Stimulated activated CD8-positive, alpha-beta memory T cell treated with anti-CD3 and anti-CD28 coated beads, Interleukin-4, amount 100 ng/mL, for 1 hour (primary cell): ENCODE measurements around the gene ZNF521.

Experiments
- DNase-seq, 2 donors: peaks; one replicate each; pipeline ENCODE4 v3.0.0-alpha.2; 2020; ENCODE audit warnings: low read depth in 2 of 2, low spot score in 1 of 2

The ZNF521 gene

DNA sequence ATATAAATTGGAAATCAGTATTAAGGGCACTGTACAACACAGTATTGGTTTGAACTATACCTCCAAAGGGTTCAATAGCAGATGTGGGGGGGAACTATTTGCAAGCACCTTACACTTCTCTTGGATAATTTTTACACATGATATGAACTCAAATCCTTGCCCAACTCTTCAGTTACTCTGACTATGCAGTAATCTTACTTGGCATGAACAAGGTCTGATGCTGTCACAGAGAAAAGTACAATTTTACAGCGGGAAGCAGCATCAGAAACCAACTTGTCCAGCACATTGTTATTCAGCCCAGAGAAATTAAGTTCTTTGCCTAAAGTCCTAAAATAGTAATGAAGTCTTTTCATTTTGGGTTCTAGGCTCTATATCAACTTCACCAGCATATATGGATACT is 98.2 kb downstream of the ZNF521 start:
- DNase-seq: no peak

DNA sequence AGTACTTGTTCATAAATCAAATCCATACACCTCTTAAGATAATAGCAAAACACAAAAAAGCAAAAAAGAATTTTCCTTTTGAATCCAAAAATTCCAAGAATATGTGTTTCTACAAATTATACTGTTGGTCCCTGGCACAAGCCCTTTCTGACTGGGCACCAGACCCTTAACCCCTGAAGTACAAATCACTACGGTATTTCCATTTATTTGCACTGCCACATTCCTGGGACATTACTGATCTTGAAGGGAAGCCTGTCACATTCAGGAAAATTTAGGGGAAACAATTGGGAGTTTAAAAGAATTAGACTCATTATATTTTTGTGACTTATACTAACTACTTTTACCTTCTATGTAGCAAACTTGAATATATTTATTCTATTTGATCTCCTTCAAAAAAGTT is 98.8 kb downstream of the ZNF521 start:
- no peak for DNase-seq

DNA sequence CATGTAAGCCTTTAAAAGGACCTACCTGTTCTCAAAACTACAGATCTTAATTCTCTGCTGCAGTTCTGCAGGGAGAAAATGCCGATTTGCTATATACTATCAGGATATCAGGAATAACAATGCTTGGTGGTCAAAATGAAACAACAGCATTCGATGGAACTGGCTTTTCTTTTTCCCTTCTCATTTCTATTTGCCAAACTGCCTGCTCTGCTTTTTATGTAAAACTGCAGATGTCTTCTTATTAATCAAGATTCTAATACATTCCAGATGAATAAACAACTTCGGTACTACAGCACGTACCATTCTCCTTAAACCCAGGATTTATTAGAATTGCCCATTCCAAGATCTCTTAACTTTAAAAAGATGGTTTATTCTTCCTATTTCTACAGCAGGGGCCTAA is 100.9 kb downstream of the ZNF521 start:
- DNase-seq: no peak

DNA sequence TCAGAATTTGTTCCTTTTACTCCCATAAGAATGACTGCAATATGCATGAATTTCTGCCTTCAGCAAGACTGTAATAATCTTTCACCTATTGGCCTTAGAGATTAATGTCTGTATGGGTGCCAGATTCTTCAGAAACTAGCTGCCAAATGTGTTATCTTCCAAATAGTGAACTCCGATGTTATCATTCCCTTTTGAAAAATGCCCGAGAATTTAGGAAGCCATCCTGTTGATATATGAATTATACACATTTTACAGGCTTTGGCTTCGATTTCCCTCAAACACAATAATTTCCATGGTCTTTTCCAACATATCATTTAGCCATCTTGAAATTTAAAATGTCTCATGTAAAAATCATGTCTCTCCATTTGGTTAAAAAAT is 101.5 kb downstream of the ZNF521 start:
- no peak for DNase-seq

GRCh38 chr18:25248755-25249154 is 103.2 kb downstream of the ZNF521 start:
- no peak for DNase-seq

DNA sequence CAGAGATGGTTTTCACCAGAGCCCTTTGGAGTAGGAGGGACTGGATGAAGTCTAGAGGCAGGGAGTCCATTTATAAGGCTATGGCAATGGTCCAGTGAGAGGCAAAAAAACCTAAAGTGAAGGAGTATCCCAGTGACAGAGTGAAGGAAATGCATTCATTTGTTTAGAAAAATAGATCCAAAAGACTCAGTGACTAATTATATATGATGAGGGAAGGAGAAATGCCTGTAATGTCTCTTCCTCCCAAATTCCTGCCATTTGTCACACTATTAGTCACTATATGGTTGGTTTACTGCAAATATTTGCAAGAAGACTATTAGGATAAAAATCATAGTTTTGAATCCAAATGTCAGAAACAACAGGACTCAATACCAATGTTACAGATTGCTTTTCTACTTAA is 104.2 kb downstream of the ZNF521 start:
- DNase-seq: no peak

DNA sequence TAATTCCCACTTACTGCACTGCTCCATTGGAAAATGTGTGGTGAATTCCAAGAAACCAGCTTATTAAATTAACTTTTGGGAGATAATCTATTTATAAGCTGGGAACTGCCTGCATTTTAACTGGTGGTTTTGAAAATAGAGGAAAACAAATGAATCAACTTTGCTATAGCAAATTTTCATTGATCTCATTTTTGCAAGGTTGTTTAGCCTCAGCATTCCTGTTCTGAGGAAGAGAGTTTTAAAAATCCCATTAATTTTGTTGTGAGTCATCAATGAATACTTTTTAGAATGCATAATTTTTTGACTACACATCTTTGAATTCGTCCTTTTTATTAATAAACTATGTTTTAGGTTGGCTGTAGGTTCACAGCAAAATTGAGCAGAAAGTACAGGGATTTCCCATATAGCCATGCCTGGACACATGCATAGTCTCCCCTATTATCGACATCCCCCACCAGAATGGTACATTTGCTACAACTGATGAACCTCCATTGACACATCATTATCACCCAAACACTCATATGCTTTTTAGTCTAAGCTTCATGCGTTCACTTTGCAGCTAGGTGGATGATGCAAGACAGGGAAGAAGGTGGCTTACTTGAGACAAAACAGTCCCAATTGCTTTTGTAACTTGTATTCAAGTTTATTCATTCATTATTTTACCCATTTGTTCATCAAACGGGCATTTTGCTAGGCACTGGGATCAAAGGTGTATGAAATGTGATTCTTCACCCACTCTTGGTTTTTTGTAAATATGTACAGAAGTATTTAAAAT is 106.9 kb downstream of the ZNF521 start:
- no peak for DNase-seq

DNA sequence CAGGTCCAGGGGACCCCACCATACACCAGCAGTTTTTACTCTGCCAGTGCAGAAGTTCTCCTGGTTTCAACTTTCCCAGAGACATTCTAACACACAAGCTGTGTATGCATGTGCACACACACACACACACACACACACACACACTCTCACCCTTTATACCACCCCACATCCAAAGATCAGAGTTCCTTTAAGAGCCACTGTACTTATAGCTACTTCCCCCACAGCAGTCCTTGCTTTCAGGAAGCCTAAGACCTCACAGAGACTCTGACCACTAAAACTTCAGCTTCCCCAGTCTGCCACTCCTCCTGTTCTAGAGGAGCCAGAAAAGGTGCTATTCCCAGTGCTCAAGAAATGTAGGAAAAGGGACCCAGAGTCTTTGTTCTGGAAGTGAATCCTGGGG is 107.8 kb downstream of the ZNF521 start:
- no peak for DNase-seq

DNA sequence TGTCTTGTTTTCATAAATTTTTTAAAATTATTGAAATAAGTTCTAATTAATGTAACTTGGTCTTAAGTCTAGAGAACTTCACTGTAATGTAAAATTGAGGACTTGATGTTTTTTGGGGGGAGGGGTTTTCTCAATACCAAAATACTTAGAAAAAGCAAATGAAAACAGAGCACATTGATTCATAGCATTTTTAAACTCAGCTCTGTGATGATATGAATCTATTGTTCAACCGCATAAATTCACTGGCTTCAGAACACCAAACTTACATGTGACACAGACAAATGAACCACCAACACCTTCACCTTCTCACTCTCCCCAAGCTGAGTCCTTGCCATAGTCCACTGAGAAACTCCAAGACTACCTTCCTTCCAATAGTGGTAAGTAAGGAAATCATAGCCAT is 108.2 kb downstream of the ZNF521 start:
- DNase-seq: no peak

GRCh38 chr18:25243257-25243656 is 108.7 kb downstream of the ZNF521 start:
- no peak for DNase-seq

DNA sequence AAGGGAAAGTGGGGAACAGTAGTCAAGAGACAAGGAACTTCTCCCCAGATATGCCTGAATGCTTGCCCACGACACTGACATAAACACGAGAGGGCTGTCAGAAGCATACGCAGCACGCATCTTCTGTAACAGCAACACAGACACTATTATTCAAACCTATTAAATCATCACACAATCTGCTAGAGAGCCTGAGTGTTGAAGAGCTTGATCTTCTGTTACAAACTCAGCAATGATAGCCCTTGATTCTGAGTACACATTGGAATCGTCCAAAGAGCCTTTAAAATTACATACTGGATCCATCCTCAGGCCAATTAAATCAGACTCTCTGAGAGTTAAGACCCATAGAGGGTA is 111.6 kb downstream of the ZNF521 start:
- DNase-seq: no peak

DNA sequence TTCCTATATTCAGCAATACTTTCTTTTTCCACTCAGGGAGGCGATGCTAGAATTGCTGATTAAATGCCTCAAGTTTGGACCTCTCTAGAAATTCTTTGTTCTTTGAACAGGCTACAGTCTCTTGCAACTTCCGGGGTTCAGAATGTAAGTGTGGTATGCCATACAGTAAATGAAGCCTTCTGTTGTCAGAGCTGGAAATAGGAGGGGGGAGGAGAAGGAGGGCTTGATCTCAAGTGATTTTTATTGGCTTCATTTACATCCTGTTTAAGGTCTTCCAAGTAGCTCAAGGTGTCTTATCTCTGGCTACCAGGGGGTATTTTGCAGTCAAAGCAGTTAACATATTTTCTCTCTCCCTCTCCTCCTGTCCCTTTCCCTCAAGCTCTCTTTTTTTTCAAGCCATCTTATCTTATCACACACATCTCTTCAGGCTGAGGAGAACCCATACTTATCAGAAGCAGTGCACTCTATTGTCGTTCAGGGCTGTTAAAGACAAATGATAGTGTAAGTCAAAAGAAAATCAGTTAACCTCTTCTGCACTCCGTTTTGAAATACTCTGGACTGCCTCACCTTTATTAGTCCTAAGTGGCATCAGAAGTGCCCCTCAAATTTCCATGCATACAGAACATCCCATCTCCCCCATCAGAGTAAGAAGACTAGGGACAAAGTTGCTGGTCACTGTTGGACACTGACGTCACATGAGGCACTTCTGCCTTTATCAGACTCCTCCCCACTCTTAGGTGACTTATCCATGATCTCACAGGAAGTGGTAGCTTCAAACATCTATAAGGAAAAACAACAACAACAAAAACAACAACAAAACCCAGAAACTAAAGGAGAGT is 112.2 kb downstream of the ZNF521 start:
- DNase-seq: no peak

DNA sequence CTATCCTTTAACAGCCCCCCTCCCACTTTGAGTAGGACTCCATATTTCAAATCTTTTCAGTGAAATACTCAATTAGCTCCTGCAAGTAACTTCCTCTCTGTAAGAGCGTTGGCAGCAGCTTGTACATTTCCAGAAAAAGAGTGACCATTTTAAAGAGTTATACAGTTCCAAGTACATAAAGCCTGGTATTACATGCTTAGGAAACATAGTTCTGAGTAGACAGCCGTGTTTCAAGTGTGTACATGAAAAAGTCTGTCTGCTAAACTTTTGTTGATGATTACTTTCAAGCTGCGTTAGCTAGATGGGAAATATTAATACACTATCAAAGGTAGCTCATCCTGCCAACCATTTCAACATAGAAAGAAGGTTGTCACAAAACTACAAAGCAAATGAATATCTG is 112.8 kb downstream of the ZNF521 start:
- DNase-seq: no peak

DNA sequence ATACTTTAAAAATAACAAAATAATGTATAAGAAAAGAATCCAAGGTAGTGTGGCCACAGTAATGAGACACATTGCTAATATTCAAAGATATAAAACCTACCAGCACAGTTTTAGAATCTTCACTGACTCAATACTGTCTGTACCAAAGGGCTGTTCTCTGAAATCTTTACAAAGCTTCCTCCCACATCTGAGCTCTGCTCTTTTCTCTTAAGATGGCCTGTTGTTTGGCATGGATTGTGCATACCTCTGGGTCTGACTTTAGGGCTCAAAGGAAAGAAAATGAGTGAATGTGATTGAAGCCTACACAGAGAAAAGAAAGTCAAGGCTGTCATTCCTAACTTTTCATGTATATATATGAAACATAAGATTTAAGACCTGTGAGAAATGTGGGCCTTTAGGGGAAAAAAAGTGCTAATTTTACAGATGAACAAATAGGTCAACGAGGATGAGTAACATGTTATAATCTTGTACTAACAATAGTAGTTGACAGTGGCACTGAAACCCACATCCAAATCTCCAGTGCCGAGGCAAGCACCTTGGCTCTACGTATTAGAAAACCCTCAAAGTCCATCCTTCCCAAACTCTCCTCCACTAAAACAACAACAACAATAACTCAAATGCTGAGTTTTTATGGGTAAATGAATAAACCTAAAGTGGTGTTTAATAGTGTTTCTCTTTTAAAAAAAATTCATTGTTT is 114.2 kb downstream of the ZNF521 start:
- no peak for DNase-seq

DNA sequence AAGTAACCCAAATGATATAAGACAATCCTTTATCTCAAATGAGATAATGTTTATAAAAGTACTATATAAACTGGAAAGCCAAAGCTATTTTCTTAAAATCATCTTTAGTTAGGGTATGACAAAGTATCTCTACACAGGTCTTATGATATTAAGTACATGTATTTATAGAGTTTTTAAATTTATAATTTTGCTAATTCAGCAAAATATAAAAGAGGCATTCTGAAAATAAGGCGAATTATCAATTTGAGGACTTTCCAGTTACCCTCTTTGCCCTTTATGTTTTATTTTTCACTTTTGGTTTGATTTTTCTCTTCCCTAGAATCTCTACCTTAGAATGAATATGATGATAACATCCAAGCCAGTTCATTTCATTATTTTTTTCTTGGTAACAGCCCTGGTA is 115.2 kb downstream of the ZNF521 start:
- no peak for DNase-seq

DNA sequence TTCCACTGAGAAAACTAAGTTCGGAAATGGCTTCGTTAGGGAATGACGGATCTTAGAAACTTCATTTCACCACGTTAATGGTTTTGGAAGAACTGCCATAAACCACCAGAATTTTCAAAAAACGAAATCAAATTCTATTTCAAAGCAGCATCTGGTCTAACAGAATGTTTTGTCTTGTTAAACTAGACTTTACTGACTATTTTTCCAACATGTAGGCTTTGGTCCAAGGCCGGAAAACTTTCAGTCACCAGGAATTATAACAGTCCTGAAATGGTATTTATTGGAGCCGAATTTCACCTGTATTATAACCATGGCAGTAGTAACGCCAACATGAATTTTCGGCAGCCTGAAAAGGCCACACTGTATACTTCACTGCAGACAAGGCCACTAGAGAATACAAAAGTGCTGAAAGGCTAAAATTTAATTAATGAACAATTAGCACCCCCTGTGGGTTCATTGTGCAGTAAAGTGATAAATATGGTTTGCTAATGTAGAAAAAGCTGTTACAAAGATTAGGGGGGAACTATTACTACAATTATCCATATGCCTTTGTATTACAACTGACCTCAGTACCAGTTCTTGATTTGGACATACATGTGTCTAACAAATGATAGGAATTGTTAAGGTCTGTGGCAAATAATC is 116.4 kb downstream of the ZNF521 start:
- no peak for DNase-seq

GRCh38 chr18:25234740-25235345 is 117.1 kb downstream of the ZNF521 start:
- no peak for DNase-seq

- no peak for DNase-seq
These were observed 117.7 kb downstream of the ZNF521 start for GRCh38 chr18:25234322-25234639.

DNA sequence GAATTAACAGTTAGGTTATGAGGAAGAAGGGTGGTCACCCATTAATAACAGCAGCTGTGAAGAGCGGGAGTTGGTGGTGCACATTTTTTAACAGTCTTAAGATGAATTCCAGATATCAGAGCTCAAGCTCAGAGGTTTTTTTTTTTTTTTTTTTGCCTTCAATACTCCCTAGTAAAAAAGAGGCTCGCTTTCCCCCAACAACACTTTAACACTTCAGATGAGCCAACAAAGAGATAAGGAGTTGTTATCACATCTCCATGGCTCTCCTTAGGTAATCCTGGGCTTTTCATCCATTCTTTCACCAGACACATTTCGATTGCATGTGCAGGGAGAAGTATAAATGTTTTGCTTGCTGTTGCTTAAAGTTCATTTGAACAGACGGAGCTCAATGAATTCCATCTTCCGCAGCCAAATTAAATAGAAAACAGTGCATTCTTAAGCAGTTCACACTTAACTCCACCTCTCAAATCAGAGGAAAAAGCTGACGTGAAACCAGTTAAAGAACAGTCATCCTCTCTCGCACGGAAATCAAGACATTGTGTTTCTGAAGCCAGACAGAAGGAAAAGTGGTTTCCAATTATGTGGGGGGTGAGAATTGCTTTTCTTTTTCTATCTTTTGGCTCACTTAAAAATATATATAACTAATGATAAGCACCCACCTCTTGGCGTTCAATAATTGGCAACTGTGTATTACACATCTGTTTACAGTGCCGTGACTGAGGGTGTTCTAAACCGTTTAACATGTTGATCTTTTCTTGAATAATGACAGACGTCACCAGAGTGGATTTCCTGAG is 118.2 kb downstream of the ZNF521 start:
- no peak for DNase-seq

GRCh38 chr18:25231327-25231691 is 120.7 kb downstream of the ZNF521 start:
- no peak for DNase-seq
